NT2/D1 (cell line): ENCODE results near the gene MIGA2.
A peak's percentile ranks its signal among the peaks of the same experiment; 100 is the strongest.

Experiments
- DNase-seq: peaks from one replicate; pipeline ENCODE4 v3.0.0-alpha.2; 2011; ENCODE audit warnings: low read depth, low spot score
- H3K27me3 ChIP-seq: 2 replicates; pipeline ENCODE4 v1.6.0; 2011; ENCODE audit warnings: mild to moderate bottlenecking; ENCODE audit not compliant: insufficient read length, insufficient read depth
- H3K36me3 ChIP-seq: 2 replicates; pipeline ENCODE4 v1.6.1; 2011; ENCODE audit warnings: mild to moderate bottlenecking, low read length, mixed read lengths; ENCODE audit not compliant: insufficient read depth, insufficient read length
- H3K4me1 ChIP-seq: 2 replicates; pipeline ENCODE4 v1.5.1; 2011; ENCODE audit not compliant: insufficient read depth, insufficient read length
- H3K4me3 ChIP-seq: 2 replicates; pipeline ENCODE4 v1.5.1; 2011; ENCODE audit warnings: low read depth; ENCODE audit not compliant: insufficient read length
- H3K9ac ChIP-seq: 2 replicates; pipeline ENCODE4 v1.6.0; 2011; ENCODE audit warnings: low read depth; ENCODE audit not compliant: insufficient read length
- H3K9me3 ChIP-seq: 2 replicates; pipeline ENCODE4 v1.5.1; 2011; ENCODE audit warnings: mild to moderate bottlenecking, low read length; ENCODE audit not compliant: insufficient read depth
- SUZ12 ChIP-seq: IDR thresholded peaks from 2 replicates; pipeline ENCODE4 v1.6.1; 2011; ENCODE audit not compliant: insufficient read length, insufficient read depth; ENCODE audit errors: extremely low read depth
- YY1 ChIP-seq: IDR thresholded peaks from 2 replicates; pipeline ENCODE4 v1.6.1; 2011; ENCODE audit not compliant: insufficient read length, insufficient read depth
- ZNF274 ChIP-seq: IDR thresholded peaks from 2 replicates; pipeline ENCODE4 v1.6.1; 2011; ENCODE audit warnings: mild to moderate bottlenecking, low read depth, low read length

The MIGA2 gene

GRCh38 chr9:129078691-129079503 is 42.5 kb downstream of the MIGA2 start:
- Histone ChIP-seq H3K9me3 (no peaks in the 10 kb centered on the region), H3K9ac (no peak overlapping the region)
- no peak for DNase-seq

GRCh38 chr9:129079829-129080228 is 43.4 kb downstream of the MIGA2 start:
- TF ChIP-seq YY1 (no peak), SUZ12 (no peak), ZNF274 (no peak)
- peaks cover 29% of the 10 kb centered on the region for H3K36me3 ChIP-seq
- H3K4me3 ChIP-seq: peak overlapping the region; percentile 92
- H3K27me3 ChIP-seq: no peaks in the 10 kb centered on the region
- no peak for DNase-seq
- no peaks in the 10 kb centered on the region for H3K9me3 ChIP-seq
- H3K4me1 ChIP-seq: peaks cover 8% of the 10 kb centered on the region
- peak overlapping the region; percentile 68 for H3K9ac ChIP-seq

More at GRCh38 chr9:129078691-129079503, 42.5 kb downstream of the MIGA2 start:
- H3K36me3 ChIP-seq: peaks cover 21% of the 10 kb centered on the region
- no peak for TF ChIP-seq YY1
- H3K4me3 ChIP-seq: no peak overlapping the region
- peaks cover 8% of the 10 kb centered on the region for H3K4me1 ChIP-seq
- no peaks in the 10 kb centered on the region for H3K27me3 ChIP-seq

- Histone ChIP-seq H3K9me3 (no peaks in the 10 kb centered on the region), H3K4me1 (peaks cover 8% of the 10 kb centered on the region), H3K9ac (peak overlapping the region; percentile 68), H3K27me3 (no peaks in the 10 kb centered on the region), H3K4me3 (peak overlapping the region; percentile 92), H3K36me3 (peaks cover 33% of the 10 kb centered on the region)
- TF ChIP-seq YY1 (no peak), SUZ12 (no peak), ZNF274 (no peak)
- no peak for DNase-seq
Observed at GRCh38 chr9:129080298-129080600, 43.8 kb downstream of the MIGA2 start.

- no peaks in the 10 kb centered on the region for H3K27me3 ChIP-seq
- TF ChIP-seq ZNF274 (no peak), SUZ12 (no peak), YY1 (peak; percentile 58)
- no peaks in the 10 kb centered on the region for H3K9me3 ChIP-seq
- peak; percentile 99 for DNase-seq
- peak within 1 kb of the TSS; percentile 92 for H3K4me3 ChIP-seq
- H3K9ac ChIP-seq: peak within 1 kb of the TSS; percentile 95
- peaks cover 8% of the 10 kb centered on the region for H3K4me1 ChIP-seq
- peaks cover 39% of the 10 kb centered on the region for H3K36me3 ChIP-seq
Observed at GRCh38 chr9:129080601-129081387, 44.4 kb downstream of the MIGA2 start, which contains the start of gene DOLPP1. DOLPP1 (plus strand) TSS chr9:129081111; CDS start chr9:129081132, 21 bp downstream.

GRCh38 chr9:129081388-129081904 is 45.0 kb downstream of the MIGA2 start:
- H3K4me3 ChIP-seq: peak overlapping the region; percentile 92
- H3K4me1 ChIP-seq: peaks cover 8% of the 10 kb centered on the region
- H3K36me3 ChIP-seq: peaks cover 45% of the 10 kb centered on the region
- H3K27me3 ChIP-seq: no peaks in the 10 kb centered on the region
- peak overlapping the region; percentile 95 for H3K9ac ChIP-seq
- DNase-seq: peak; percentile 9
- H3K9me3 ChIP-seq: no peaks in the 10 kb centered on the region
- no peak for TF ChIP-seq YY1
- TF ChIP-seq SUZ12: no peak
- TF ChIP-seq ZNF274: no peak

- H3K4me3 ChIP-seq: no peak overlapping the region
- TF ChIP-seq ZNF274 (no peak), SUZ12 (no peak), YY1 (no peak)
- no peak for DNase-seq
- peaks cover 8% of the 10 kb centered on the region for H3K4me1 ChIP-seq
- H3K9me3 ChIP-seq: no peaks in the 10 kb centered on the region
- no peak overlapping the region for H3K9ac ChIP-seq
- peaks cover 66% of the 10 kb centered on the region for H3K36me3 ChIP-seq
- no peaks in the 10 kb centered on the region for H3K27me3 ChIP-seq
Observed at GRCh38 chr9:129084087-129084486, 47.7 kb downstream of the MIGA2 start.

- Histone ChIP-seq H3K9ac (no peak overlapping the region), H3K4me3 (no peak overlapping the region), H3K27me3 (no peaks in the 10 kb centered on the region), H3K9me3 (no peaks in the 10 kb centered on the region), H3K4me1 (peaks cover 5% of the 10 kb centered on the region), H3K36me3 (peaks cover 62% of the 10 kb centered on the region)
- TF ChIP-seq YY1: no peak
- no peak for TF ChIP-seq ZNF274
- TF ChIP-seq SUZ12: no peak
- DNase-seq: no peak
Observed at GRCh38 chr9:129089246-129089645, 52.8 kb downstream of the MIGA2 start.
